ENCODE measurements around the gene NEK7.

Gene NEK7

GRCh38 chr1:198238121-198238520 is 81.3 kb downstream of the NEK7 start:
- H3K9ac ChIP-seq, result no peak overlapping the region
- peaks cover 12 to 21% (median 15%) of the 10 kb centered on the region in 11 experiments for H3K9me3 ChIP-seq (replicated peaks in 1 of 11)
- H3K4me2 ChIP-seq, result peak overlapping the region in 4 of 11 experiments; percentile 13 to 28 (median 24); a peak in 6 of 22 replicates
- no peaks in the 10 kb centered on the region for H3K27me3 ChIP-seq
- no peak for TF ChIP-seq Cebpa-rat (IDR thresholded peaks at IDR 0.05)
- peaks cover 0 to 88% (median 0%) of the 10 kb centered on the region in 11 experiments; a peak in 8 of 22 replicates for H4K20me1 ChIP-seq
- no peak overlapping the region for H3K27ac ChIP-seq
- H3K4me3 ChIP-seq, result no peak overlapping the region
- peaks cover 12 to 45% (median 20%) of the 10 kb centered on the region in 11 experiments for H3K36me3 ChIP-seq
- peaks cover 7 to 36% (median 19%) of the 10 kb centered on the region in 10 experiments for H3K4me1 ChIP-seq

GRCh38 chr1:198241553-198241952 is 84.8 kb downstream of the NEK7 start:
- Histone ChIP-seq H4K20me1 (peaks cover 0 to 97% (median 6%) of the 10 kb centered on the region in 11 experiments; a peak in 8 of 22 replicates), H3K4me3 (no peak overlapping the region), H3K4me2 (no peak overlapping the region), H3K4me1 (peaks cover 0 to 34% (median 8%) of the 10 kb centered on the region in 10 experiments; a peak in 11 of 20 replicates), H3K27me3 (no peaks in the 10 kb centered on the region), H3K27ac (no peak overlapping the region), H3K9me3 (replicated peaks in 1 of 11) (peaks cover 3 to 8% (median 5%) of the 10 kb centered on the region in 11 experiments), H3K9ac (no peak overlapping the region), H3K36me3 (peaks cover 4 to 34% (median 11%) of the 10 kb centered on the region in 11 experiments)
- TF ChIP-seq Cebpa-rat (IDR thresholded peaks at IDR 0.05), result no peak

GRCh38 chr1:198244772-198245171 is 88.0 kb downstream of the NEK7 start:
- Histone ChIP-seq H3K4me2 (no peak overlapping the region; a peak in 1 of 22 replicates), H3K4me1 (peaks cover 0 to 16% (median 0%) of the 10 kb centered on the region in 10 experiments; a peak in 4 of 20 replicates), H3K4me3 (no peak overlapping the region), H4K20me1 (peaks cover 0 to 81% (median 0%) of the 10 kb centered on the region in 11 experiments; a peak in 6 of 22 replicates), H3K9ac (no peak overlapping the region), H3K9me3 (replicated peaks in 1 of 11) (peaks cover 0 to 6% (median 0%) of the 10 kb centered on the region in 11 experiments; a peak in 2 of 22 replicates), H3K36me3 (peaks cover 0 to 36% (median 6%) of the 10 kb centered on the region in 11 experiments; a peak in 11 of 22 replicates), H3K27me3 (no peaks in the 10 kb centered on the region), H3K27ac (no peak overlapping the region)
- TF ChIP-seq Cebpa-rat (IDR thresholded peaks at IDR 0.05), result no peak

- Histone ChIP-seq H3K4me3 (no peak overlapping the region), H3K4me1 (peaks cover 0 to 16% (median 0%) of the 10 kb centered on the region in 10 experiments; a peak in 4 of 20 replicates), H3K27me3 (no peaks in the 10 kb centered on the region), H3K9me3 (replicated peaks in 1 of 11) (peaks cover 0 to 6% (median 0%) of the 10 kb centered on the region in 11 experiments; a peak in 2 of 22 replicates), H3K9ac (no peak overlapping the region), H3K4me2 (peak overlapping the region in 1 of 11 experiments; percentile 3; a peak in 2 of 22 replicates), H3K27ac (no peak overlapping the region), H3K36me3 (peaks cover 0 to 31% (median 5%) of the 10 kb centered on the region in 11 experiments; a peak in 11 of 22 replicates), H4K20me1 (peaks cover 0 to 75% (median 0%) of the 10 kb centered on the region in 11 experiments; a peak in 6 of 22 replicates)
- TF ChIP-seq Cebpa-rat (IDR thresholded peaks at IDR 0.05), result no peak
These were observed 88.6 kb downstream of the NEK7 start for GRCh38 chr1:198245379-198245778.

GRCh38 chr1:198246337-198246736 is 89.5 kb downstream of the NEK7 start:
- H3K36me3 ChIP-seq, result peaks cover 0 to 27% (median 5%) of the 10 kb centered on the region in 11 experiments; a peak in 10 of 22 replicates
- peaks cover 0 to 16% (median 0%) of the 10 kb centered on the region in 10 experiments; a peak in 4 of 20 replicates for H3K4me1 ChIP-seq
- no peak overlapping the region for H3K9ac ChIP-seq
- TF ChIP-seq Cebpa-rat (IDR thresholded peaks at IDR 0.05), result no peak
- peaks cover 0 to 6% (median 0%) of the 10 kb centered on the region in 11 experiments; a peak in 2 of 22 replicates for H3K9me3 ChIP-seq (replicated peaks in 1 of 11)
- H3K27me3 ChIP-seq, result no peaks in the 10 kb centered on the region
- H3K27ac ChIP-seq, result no peak overlapping the region
- peaks cover 0 to 66% (median 0%) of the 10 kb centered on the region in 11 experiments; a peak in 6 of 22 replicates for H4K20me1 ChIP-seq
- no peak overlapping the region for H3K4me2 ChIP-seq
- H3K4me3 ChIP-seq, result no peak overlapping the region

- Histone ChIP-seq H3K36me3 (peaks cover 0 to 6% (median 0%) of the 10 kb centered on the region in 11 experiments; a peak in 6 of 22 replicates), H3K27me3 (no peaks in the 10 kb centered on the region), H3K4me3 (no peak overlapping the region), H3K27ac (no peak overlapping the region), H4K20me1 (peaks cover 0 to 56% (median 10%) of the 10 kb centered on the region in 11 experiments; a peak in 10 of 22 replicates), H3K9me3 (replicated peaks in 1 of 11) (peaks cover 0 to 1% (median 0%) of the 10 kb centered on the region in 11 experiments; a peak in 2 of 22 replicates), H3K4me1 (peaks cover 0 to 13% (median 0%) of the 10 kb centered on the region in 10 experiments; a peak in 6 of 20 replicates), H3K9ac (0 out of 22 replicates have a peak overlapping the region, but pooled peaks of 1 of the 11 experiments have one; percentile 12), H3K4me2 (peak overlapping the region in 1 of 11 experiments; percentile 21; a peak in 3 of 22 replicates)
- TF ChIP-seq Cebpa-rat (IDR thresholded peaks at IDR 0.05), result no peak
These were observed 96.5 kb downstream of the NEK7 start for GRCh38 chr1:198253259-198253658.

GRCh38 chr1:198253668-198254067 is 96.9 kb downstream of the NEK7 start:
- Histone ChIP-seq H3K4me2 (peak overlapping the region in 1 of 11 experiments; percentile 21; a peak in 3 of 22 replicates), H3K4me3 (no peak overlapping the region), H3K36me3 (peaks cover 0 to 5% (median 0%) of the 10 kb centered on the region in 11 experiments; a peak in 6 of 22 replicates), H3K27ac (no peak overlapping the region), H3K27me3 (no peaks in the 10 kb centered on the region), H3K9me3 (replicated peaks in 1 of 11) (no peaks in the 10 kb centered on the region), H3K4me1 (peaks cover 0 to 13% (median 0%) of the 10 kb centered on the region in 10 experiments; a peak in 6 of 20 replicates), H4K20me1 (peaks cover 0 to 57% (median 10%) of the 10 kb centered on the region in 11 experiments; a peak in 10 of 22 replicates), H3K9ac (0 out of 22 replicates have a peak overlapping the region, but pooled peaks of 1 of the 11 experiments have one; percentile 12)
- no peak for TF ChIP-seq Cebpa-rat (IDR thresholded peaks at IDR 0.05)

GRCh38 chr1:198254521-198254920 is 97.7 kb downstream of the NEK7 start:
- no peak overlapping the region for H3K4me3 ChIP-seq
- H3K27me3 ChIP-seq, result no peaks in the 10 kb centered on the region
- peaks cover 0 to 5% (median 0%) of the 10 kb centered on the region in 11 experiments; a peak in 6 of 22 replicates for H3K36me3 ChIP-seq
- H3K9me3 ChIP-seq (replicated peaks in 1 of 11), result no peaks in the 10 kb centered on the region
- H3K9ac ChIP-seq, result no peak overlapping the region
- peaks cover 0 to 66% (median 10%) of the 10 kb centered on the region in 11 experiments; a peak in 10 of 22 replicates for H4K20me1 ChIP-seq
- no peak overlapping the region for H3K27ac ChIP-seq
- no peak for TF ChIP-seq Cebpa-rat (IDR thresholded peaks at IDR 0.05)
- H3K4me2 ChIP-seq, result no peak overlapping the region
- H3K4me1 ChIP-seq, result peaks cover 0 to 13% (median 0%) of the 10 kb centered on the region in 10 experiments; a peak in 6 of 20 replicates

- peaks cover 0 to 13% (median 0%) of the 10 kb centered on the region in 10 experiments; a peak in 6 of 20 replicates for H3K4me1 ChIP-seq
- H3K4me2 ChIP-seq, result no peak overlapping the region
- H3K9me3 ChIP-seq (replicated peaks in 1 of 11), result no peaks in the 10 kb centered on the region
- H3K36me3 ChIP-seq, result peaks cover 0 to 5% (median 0%) of the 10 kb centered on the region in 11 experiments; a peak in 6 of 22 replicates
- no peaks in the 10 kb centered on the region for H3K27me3 ChIP-seq
- H3K9ac ChIP-seq, result no peak overlapping the region
- no peak overlapping the region for H3K27ac ChIP-seq
- H4K20me1 ChIP-seq, result peaks cover 0 to 70% (median 10%) of the 10 kb centered on the region in 11 experiments; a peak in 10 of 22 replicates
- TF ChIP-seq Cebpa-rat (IDR thresholded peaks at IDR 0.05), result no peak
- no peak overlapping the region for H3K4me3 ChIP-seq
These were observed 98.2 kb downstream of the NEK7 start for GRCh38 chr1:198254948-198255347.
